Left ventricle myocardium inferior (tissue), 1 donor: ENCODE results near the gene ATP11B. TPM values are rescaled to one million over a fixed set of nuclear protein-coding genes. Genes with fewer than 3 reads are reported as not detected.

Experiments used
- DNase-seq: peaks from one replicate; pipeline ENCODE4 v3.0.0-alpha.2; 2020
- H3K27ac ChIP-seq: fragments of 200-600 bp; replicated peaks from 2 replicates; pipeline ENCODE4 v1.8.0; 2021
- H3K27me3 ChIP-seq: fragments of 200-600 bp; 2 replicates; pipeline ENCODE4 v1.8.0; 2021; ENCODE audit warnings: low read depth
- H3K36me3 ChIP-seq: fragments of 200-600 bp; 2 replicates; pipeline ENCODE4 v1.8.0; 2021
- H3K4me1 ChIP-seq: fragments of 200-600 bp; 2 replicates; pipeline ENCODE4 v1.8.0; 2021
- H3K4me3 ChIP-seq: fragments of 200-600 bp; 2 replicates; pipeline ENCODE4 v1.8.0; 2021; ENCODE audit warnings: mild to moderate bottlenecking, moderate library complexity
- H3K9me3 ChIP-seq: fragments of 200-600 bp; replicated peaks from 2 replicates; pipeline ENCODE4 v1.8.0; 2021
- intact Hi-C: fragments of 100-400 bp; cut with micrococcal nuclease; formaldehyde crosslinking; loops from one replicate; pipeline ENCODE4 v1.11.0; 2022
- total RNA-seq: library from RNA; stranded (reverse); fragmentation: NEBNext Ultra II Directional; extraction: Animal tissue kit (Norgen Biotek cat#: 25700); gene quantifications from one replicate; pipeline ENCODE4 v1.2.1, GENCODE V29; 2021
- TF ChIP-seq, protein P1 (sequence below): fragments of 200-600 bp; IDR thresholded peaks from 2 replicates; pipeline ENCODE4 v1.8.0; 2021; ENCODE audit warnings: antibody characterized with exemption, mild to moderate bottlenecking, borderline replicate concordance
- donor health status: DM: no; HTN: yes; CAD: no; lungs with severe emphysema.

ATP11B gene
- total RNA-seq, 1 donor from 2014 or later: 32.4 TPM

DNA sequence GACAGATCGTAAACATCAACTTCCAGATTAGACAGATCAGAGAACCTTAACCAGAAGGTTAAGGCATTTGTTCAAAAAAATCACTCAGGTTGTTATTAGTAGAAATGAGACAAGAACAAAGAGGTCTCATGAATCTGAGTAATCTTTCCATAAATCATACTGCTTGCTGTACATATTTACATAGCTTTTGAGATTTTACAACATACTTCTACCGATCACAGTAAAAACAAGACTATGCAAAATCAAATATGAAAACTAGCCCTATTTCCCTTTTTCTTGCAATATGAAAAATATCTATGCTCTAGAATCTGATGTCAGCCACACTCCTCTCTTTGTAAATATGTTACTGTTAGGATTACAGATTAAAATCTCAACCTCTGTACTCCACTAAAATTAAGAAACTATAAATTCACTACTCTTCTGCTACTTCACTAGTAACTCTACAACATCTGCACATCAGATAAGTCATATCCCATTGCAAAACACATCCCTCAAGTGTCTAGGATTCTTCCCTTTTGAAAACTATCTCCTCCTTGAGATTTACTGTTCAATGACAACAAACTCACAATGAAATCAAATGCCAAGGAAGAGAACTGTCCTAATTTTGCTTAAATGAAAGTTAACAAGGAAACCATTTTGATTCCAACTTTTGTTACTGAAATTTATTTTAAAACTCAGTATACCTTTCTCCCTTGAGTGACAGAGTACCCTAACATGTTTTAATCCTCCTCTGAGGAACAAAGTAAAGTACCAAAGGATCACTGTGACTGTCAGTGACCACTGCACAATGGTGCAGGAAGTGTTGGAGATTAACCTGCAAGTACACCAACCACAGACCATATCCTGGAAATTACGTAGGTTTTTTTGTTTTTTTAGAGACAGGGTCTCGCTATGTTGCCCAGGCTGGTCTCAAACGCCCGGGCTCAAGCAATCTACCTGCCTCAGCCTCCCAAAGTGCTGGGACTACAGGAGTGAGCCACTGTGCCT, 174.2 kb downstream of the ATP11B start:
- peaks cover 38% of the 10 kb centered on the region for H3K4me1 ChIP-seq
- H3K27ac ChIP-seq: no peak overlapping the region
- no peak overlapping the region for H3K4me3 ChIP-seq
- TF ChIP-seq, protein P1, sequence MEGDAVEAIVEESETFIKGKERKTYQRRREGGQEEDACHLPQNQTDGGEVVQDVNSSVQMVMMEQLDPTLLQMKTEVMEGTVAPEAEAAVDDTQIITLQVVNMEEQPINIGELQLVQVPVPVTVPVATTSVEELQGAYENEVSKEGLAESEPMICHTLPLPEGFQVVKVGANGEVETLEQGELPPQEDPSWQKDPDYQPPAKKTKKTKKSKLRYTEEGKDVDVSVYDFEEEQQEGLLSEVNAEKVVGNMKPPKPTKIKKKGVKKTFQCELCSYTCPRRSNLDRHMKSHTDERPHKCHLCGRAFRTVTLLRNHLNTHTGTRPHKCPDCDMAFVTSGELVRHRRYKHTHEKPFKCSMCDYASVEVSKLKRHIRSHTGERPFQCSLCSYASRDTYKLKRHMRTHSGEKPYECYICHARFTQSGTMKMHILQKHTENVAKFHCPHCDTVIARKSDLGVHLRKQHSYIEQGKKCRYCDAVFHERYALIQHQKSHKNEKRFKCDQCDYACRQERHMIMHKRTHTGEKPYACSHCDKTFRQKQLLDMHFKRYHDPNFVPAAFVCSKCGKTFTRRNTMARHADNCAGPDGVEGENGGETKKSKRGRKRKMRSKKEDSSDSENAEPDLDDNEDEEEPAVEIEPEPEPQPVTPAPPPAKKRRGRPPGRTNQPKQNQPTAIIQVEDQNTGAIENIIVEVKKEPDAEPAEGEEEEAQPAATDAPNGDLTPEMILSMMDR: no peak
- intact Hi-C loops: no loop called here
- no peaks in the 10 kb centered on the region for H3K27me3 ChIP-seq
- peaks cover 4% of the 10 kb centered on the region for H3K36me3 ChIP-seq
- no peaks in the 10 kb centered on the region for H3K9me3 ChIP-seq
- no peak for DNase-seq

DNA sequence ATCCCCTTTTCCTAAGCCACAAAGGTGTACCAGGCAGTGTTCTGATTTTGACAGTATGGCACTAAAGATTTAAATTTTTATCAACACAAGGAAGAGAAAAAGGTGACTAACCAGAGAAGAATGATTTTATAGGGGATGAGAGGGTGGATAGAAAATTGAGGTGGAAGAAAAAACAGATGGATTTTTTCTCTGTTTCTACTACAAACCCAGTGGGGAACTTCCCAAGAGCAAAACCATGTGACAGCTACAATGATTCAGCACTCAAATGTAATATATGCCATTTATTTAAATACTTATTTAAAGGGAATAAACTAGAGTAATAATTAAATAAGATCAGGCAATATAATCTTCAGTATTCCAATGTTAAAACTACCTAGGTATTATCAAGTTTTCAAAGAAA, 176.0 kb downstream of the ATP11B start:
- TF ChIP-seq, protein P1: no peak
- Histone ChIP-seq H3K9me3 (no peaks in the 10 kb centered on the region), H3K27me3 (no peaks in the 10 kb centered on the region), H3K4me3 (no peak overlapping the region), H3K36me3 (no peaks in the 10 kb centered on the region), H3K4me1 (peaks cover 34% of the 10 kb centered on the region), H3K27ac (no peak overlapping the region)
- DNase-seq: no peak
- intact Hi-C loops: no loop called here

DNA sequence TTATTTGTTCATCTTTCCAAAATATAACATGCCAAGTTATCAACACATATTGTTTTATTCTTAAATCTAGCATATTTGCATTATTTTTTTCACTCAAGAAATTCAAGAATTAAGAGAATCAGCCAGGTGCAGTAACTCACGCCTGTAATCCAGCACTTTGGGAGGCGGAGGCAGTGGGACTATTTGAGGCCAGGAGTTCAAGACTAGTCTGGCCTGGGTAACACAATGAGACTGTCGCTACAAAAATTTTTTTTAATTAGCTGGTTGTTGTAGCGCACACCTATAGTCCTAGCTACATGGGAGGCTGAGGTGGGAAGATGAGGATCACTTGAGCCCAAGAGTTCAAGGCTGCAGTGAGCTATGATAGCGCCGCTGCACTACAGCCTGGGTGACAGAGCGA, 176.5 kb downstream of the ATP11B start:
- Histone ChIP-seq H3K9me3 (no peaks in the 10 kb centered on the region), H3K4me3 (no peak overlapping the region), H3K27ac (no peak overlapping the region), H3K27me3 (no peaks in the 10 kb centered on the region), H3K4me1 (peaks cover 34% of the 10 kb centered on the region), H3K36me3 (no peaks in the 10 kb centered on the region)
- DNase-seq: no peak
- intact Hi-C loops: no loop called here
- TF ChIP-seq, protein P1: no peak

DNA sequence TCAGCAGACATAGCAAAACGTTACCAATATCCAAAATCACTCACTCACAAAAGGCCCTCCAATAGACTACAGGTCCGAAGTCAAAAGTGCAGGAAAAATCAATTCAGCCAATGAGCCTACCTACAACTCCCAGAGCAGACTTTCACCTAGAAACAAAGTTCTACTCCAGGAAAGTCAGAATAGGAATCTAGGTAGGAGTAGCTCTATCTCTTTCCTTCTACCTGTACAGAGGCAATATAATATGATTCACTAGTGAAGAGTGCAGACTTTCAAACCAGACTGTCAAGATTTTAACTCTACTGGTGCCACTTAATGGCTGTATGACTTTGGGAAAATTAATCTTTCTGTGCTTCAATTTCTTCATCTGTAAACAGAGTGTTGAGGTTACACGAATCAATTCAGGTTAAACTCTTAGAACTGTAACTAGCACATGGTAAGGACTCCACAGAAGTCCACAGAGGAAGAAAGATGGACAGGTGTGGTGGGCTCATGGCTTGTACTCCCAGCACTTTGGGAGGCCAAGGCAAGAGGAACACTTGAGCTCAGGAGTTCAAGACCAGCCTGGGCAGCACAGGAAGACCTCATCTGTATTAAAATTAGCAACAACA, 177.6 kb downstream of the ATP11B start:
- Histone ChIP-seq H3K9me3 (no peaks in the 10 kb centered on the region), H3K4me1 (peaks cover 33% of the 10 kb centered on the region), H3K27me3 (no peaks in the 10 kb centered on the region), H3K27ac (no peak overlapping the region), H3K4me3 (no peak overlapping the region), H3K36me3 (no peaks in the 10 kb centered on the region)
- TF ChIP-seq, protein P1: no peak
- DNase-seq: no peak
- intact Hi-C loops: no loop called here

Other genes with a start within 250 kb of the ATP11B start
- 31.7 TPM for gene DCUN1D1, start 187.0 kb downstream of the ATP11B start, total RNA-seq